ENCODE data around the gene MAGI2. TPM values are rescaled to one million over a fixed set of nuclear protein-coding genes. Genes with fewer than 3 reads are reported as not detected.

The MAGI2 gene
- polyA plus RNA-seq, 3 donors, result 0.03 to 0.11 TPM; not detected in 1

DNA sequence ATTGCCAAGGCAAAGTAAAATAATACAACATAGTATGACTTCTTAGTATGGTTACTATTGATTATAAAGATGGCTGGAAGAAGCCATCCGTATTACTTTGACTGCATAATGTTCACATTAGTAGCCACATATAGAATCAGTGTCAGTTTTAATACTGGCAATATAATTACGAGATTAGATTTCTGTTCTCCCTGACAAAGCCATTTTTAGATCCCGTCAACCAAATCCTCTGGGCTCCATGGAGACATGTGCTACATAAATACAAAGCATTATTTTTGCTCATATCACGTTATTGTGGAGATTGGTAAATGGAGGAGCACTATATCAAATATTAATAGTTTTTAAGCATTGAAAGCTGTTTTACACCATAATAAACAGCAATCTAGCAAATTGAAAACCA is 124.0 kb downstream of the MAGI2 start:
- H3K9ac ChIP-seq (ENCODE audit: insufficient read depth, low read length, poor library complexity, severe bottlenecking), result no peak overlapping the region
- Mint-ChIP-seq H3K9me3 (peaks cover 0 to 3% (median 2%) of the 10 kb centered on the region in 7 donors), H3K4me3 (no peak overlapping the region), H3K27me3 (ENCODE audit: low read depth in 3 of 3) (no peaks in the 10 kb centered on the region), H3K4me1 (no peaks in the 10 kb centered on the region), H3K27ac (no peak overlapping the region), H3K36me3 (no peaks in the 10 kb centered on the region)
- H4K20me1 ChIP-seq (ENCODE audit: insufficient read depth, low read length), result no peaks in the 10 kb centered on the region
- H3K79me2 ChIP-seq (ENCODE audit: insufficient read depth, low read length), result no peaks in the 10 kb centered on the region
- H3K4me3 ChIP-seq (replicated peaks in 1 of 3; ENCODE audit: low read depth in 2 of 3, low read length in 3 of 3), result no peak overlapping the region
- H3K27me3 ChIP-seq (ENCODE audit: control insufficient read depth in 2 of 2, insufficient read depth in 2 of 2, low read length in 2 of 2), result no peaks in the 10 kb centered on the region
- no peak overlapping the region for H2AFZ ChIP-seq (ENCODE audit: insufficient read depth, low read depth, low read length, poor library complexity, severe bottlenecking)
- no peaks in the 10 kb centered on the region for H3K4me1 ChIP-seq (ENCODE audit: control insufficient read depth in 1 of 2, insufficient read depth in 2 of 2, low read length in 2 of 2)
- no peaks in the 10 kb centered on the region for H3K9me3 ChIP-seq (replicated peaks in 1 of 2; ENCODE audit: control insufficient read depth in 1 of 2, insufficient read depth in 1 of 2, low read length in 2 of 2)
- intact Hi-C loops (cut with micrococcal nuclease), result no loop called here
- H3K4me2 ChIP-seq (replicated peaks; ENCODE audit: extremely low read depth, low read length, poor library complexity, severe bottlenecking), result no peak overlapping the region
- no peak for DNase-seq
- WGBS (ENCODE audit: insufficient coverage), result no CpG with 5 or more reads among the region's 4 CpGs
- H3K36me3 ChIP-seq (replicated peaks in 1 of 2; ENCODE audit: control insufficient read depth in 1 of 2, insufficient read depth in 2 of 2, low read length in 2 of 2), result no peaks in the 10 kb centered on the region
- TF ChIP-seq, protein P1, sequence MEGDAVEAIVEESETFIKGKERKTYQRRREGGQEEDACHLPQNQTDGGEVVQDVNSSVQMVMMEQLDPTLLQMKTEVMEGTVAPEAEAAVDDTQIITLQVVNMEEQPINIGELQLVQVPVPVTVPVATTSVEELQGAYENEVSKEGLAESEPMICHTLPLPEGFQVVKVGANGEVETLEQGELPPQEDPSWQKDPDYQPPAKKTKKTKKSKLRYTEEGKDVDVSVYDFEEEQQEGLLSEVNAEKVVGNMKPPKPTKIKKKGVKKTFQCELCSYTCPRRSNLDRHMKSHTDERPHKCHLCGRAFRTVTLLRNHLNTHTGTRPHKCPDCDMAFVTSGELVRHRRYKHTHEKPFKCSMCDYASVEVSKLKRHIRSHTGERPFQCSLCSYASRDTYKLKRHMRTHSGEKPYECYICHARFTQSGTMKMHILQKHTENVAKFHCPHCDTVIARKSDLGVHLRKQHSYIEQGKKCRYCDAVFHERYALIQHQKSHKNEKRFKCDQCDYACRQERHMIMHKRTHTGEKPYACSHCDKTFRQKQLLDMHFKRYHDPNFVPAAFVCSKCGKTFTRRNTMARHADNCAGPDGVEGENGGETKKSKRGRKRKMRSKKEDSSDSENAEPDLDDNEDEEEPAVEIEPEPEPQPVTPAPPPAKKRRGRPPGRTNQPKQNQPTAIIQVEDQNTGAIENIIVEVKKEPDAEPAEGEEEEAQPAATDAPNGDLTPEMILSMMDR (IDR thresholded peaks at IDR 0.05), result no peak
- H3K27ac ChIP-seq (ENCODE audit: low read depth in 1 of 2, low read length in 2 of 2), result no peak overlapping the region

DNA sequence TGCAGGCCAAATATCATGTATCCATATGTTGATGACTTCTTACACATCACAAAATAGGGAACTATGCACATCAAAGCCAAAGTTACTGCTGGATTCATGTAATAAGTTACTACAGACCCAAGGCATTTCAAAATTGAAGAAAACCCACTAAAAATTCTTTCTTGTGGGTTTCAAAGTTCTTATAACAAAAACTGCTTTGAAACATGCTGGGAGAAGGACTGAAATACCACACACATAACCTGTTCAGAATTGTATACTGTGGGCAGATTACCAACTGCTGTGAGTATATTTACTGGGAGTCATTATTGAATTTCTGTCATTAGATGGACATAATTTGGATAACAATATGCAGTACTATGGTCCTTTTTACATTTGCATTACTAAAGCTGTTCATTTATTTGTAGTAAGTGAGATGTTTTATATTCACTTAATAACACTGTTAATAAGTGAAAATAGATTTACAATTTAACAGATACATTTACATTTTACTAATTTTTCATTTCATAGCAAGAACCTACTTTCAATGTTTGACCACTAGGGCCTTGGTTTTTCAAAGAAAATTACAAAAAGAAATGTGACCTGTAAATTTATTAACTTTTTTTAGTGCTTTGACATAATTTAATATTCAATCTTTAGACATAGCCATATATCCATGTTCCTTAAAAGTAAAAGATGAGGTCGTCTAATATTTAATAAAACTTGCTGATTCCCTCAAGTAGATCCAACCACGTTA is 132.6 kb downstream of the MAGI2 start:
- Histone ChIP-seq H3K4me3 (replicated peaks in 1 of 3; ENCODE audit: low read depth in 2 of 3, low read length in 3 of 3) (no peak overlapping the region), H3K9ac (ENCODE audit: insufficient read depth, low read length, poor library complexity, severe bottlenecking) (no peak overlapping the region), H3K27me3 (ENCODE audit: control insufficient read depth in 2 of 2, insufficient read depth in 2 of 2, low read length in 2 of 2) (no peaks in the 10 kb centered on the region), H3K79me2 (ENCODE audit: insufficient read depth, low read length) (no peaks in the 10 kb centered on the region), H2AFZ (ENCODE audit: insufficient read depth, low read depth, low read length, poor library complexity, severe bottlenecking) (no peak overlapping the region), H3K27ac (ENCODE audit: low read depth in 1 of 2, low read length in 2 of 2) (no peak overlapping the region), H3K4me2 (replicated peaks; ENCODE audit: extremely low read depth, low read length, poor library complexity, severe bottlenecking) (no peak overlapping the region), H3K4me1 (ENCODE audit: control insufficient read depth in 1 of 2, insufficient read depth in 2 of 2, low read length in 2 of 2) (no peaks in the 10 kb centered on the region), H4K20me1 (ENCODE audit: insufficient read depth, low read length) (no peaks in the 10 kb centered on the region), H3K36me3 (replicated peaks in 1 of 2; ENCODE audit: control insufficient read depth in 1 of 2, insufficient read depth in 2 of 2, low read length in 2 of 2) (no peaks in the 10 kb centered on the region), H3K9me3 (replicated peaks in 1 of 2; ENCODE audit: control insufficient read depth in 1 of 2, insufficient read depth in 1 of 2, low read length in 2 of 2) (no peaks in the 10 kb centered on the region)
- Mint-ChIP-seq H3K36me3 (no peaks in the 10 kb centered on the region), H3K27ac (no peak overlapping the region), H3K27me3 (ENCODE audit: low read depth in 3 of 3) (no peaks in the 10 kb centered on the region), H3K4me3 (no peak overlapping the region), H3K9me3 (peaks cover 0 to 4% (median 2%) of the 10 kb centered on the region in 7 donors), H3K4me1 (no peaks in the 10 kb centered on the region)
- no CpG with 5 or more reads among the region's 2 CpGs for WGBS (ENCODE audit: insufficient coverage)
- TF ChIP-seq, protein P1 (IDR thresholded peaks at IDR 0.05), result no peak
- intact Hi-C loops (cut with micrococcal nuclease), result no loop called here
- no peak for DNase-seq

Measured in CD14-positive monocyte (primary cell).